ENCODE results near the gene SPAG16. TPM values are rescaled to one million over a fixed set of nuclear protein-coding genes. Genes with fewer than 3 reads are reported as not detected.

SPAG16 gene
- total and polyA plus RNA-seq, 2 donors: 32.0 to 45.0 TPM

- WGBS: 96% methylated on average over 4 of the region's 4 CpGs
- H3K4me3 ChIP-seq (ENCODE audit: low read length in 2 of 2): no peak overlapping the region
- H3K27ac ChIP-seq (ENCODE audit: low read depth in 1 of 2, low read length in 1 of 2): no peak overlapping the region
- DNase-seq (ENCODE audit: low read depth in 6 of 9, low spot score in 9 of 9): no peak
- H3K27me3 ChIP-seq (ENCODE audit: control insufficient read depth in 2 of 2, insufficient read depth in 1 of 2, low read length in 1 of 2): no peaks in the 10 kb centered on the region
- H3K9me3 ChIP-seq (ENCODE audit: control insufficient read depth in 2 of 2, insufficient read depth in 1 of 2, low read length in 1 of 2): no peaks in the 10 kb centered on the region
- no peaks in the 10 kb centered on the region for H3K4me1 ChIP-seq (ENCODE audit: control insufficient read depth in 2 of 2, insufficient read depth in 2 of 2, low read length in 2 of 2)
- no peaks in the 10 kb centered on the region for H3K36me3 ChIP-seq (ENCODE audit: control insufficient read depth in 2 of 2, insufficient read depth in 2 of 2, low read length in 1 of 2)
Measured at GRCh38 chr2:214361116-214361515, 1076.9 kb downstream of the SPAG16 start.

GRCh38 chr2:214365549-214365948 is 1081.3 kb downstream of the SPAG16 start:
- H3K4me1 ChIP-seq (ENCODE audit: control insufficient read depth in 2 of 2, insufficient read depth in 2 of 2, low read length in 2 of 2): no peaks in the 10 kb centered on the region
- H3K36me3 ChIP-seq (ENCODE audit: control insufficient read depth in 2 of 2, insufficient read depth in 2 of 2, low read length in 1 of 2): no peaks in the 10 kb centered on the region
- no peaks in the 10 kb centered on the region for H3K9me3 ChIP-seq (ENCODE audit: control insufficient read depth in 2 of 2, insufficient read depth in 1 of 2, low read length in 1 of 2)
- H3K4me3 ChIP-seq (ENCODE audit: low read length in 2 of 2): no peak overlapping the region
- 96% methylated on average over 1 of the region's 1 CpG for WGBS
- no peak for DNase-seq (ENCODE audit: low read depth in 6 of 9, low spot score in 9 of 9)
- H3K27me3 ChIP-seq (ENCODE audit: control insufficient read depth in 2 of 2, insufficient read depth in 1 of 2, low read length in 1 of 2): no peaks in the 10 kb centered on the region
- no peak overlapping the region for H3K27ac ChIP-seq (ENCODE audit: low read depth in 1 of 2, low read length in 1 of 2)

DNA sequence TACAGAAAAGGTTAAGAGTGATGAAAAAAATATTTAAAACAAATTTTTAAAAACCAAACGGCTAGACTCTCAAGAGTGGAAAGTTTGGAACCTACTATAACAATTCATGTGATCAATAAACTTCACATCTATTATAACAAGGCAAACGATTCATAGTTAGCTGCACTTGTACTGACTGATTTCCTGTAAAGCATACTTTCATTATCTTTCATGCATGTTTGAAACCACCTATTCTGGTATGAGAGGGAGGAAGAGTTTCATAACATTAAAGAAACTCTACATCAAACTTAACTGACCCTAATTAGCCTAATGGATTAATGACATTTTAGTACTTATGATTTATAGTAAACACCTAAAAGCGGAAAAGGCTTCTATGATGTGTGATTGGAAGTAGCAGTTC is 1082.9 kb downstream of the SPAG16 start:
- Histone ChIP-seq H3K27me3 (ENCODE audit: control insufficient read depth in 2 of 2, insufficient read depth in 1 of 2, low read length in 1 of 2) (no peaks in the 10 kb centered on the region), H3K4me1 (ENCODE audit: control insufficient read depth in 2 of 2, insufficient read depth in 2 of 2, low read length in 2 of 2) (no peaks in the 10 kb centered on the region), H3K27ac (ENCODE audit: low read depth in 1 of 2, low read length in 1 of 2) (no peak overlapping the region), H3K9me3 (ENCODE audit: control insufficient read depth in 2 of 2, insufficient read depth in 1 of 2, low read length in 1 of 2) (no peaks in the 10 kb centered on the region), H3K4me3 (ENCODE audit: low read length in 2 of 2) (no peak overlapping the region), H3K36me3 (ENCODE audit: control insufficient read depth in 2 of 2, insufficient read depth in 2 of 2, low read length in 1 of 2) (no peaks in the 10 kb centered on the region)
- WGBS: 91% methylated on average over 3 of the region's 3 CpGs
- DNase-seq (ENCODE audit: low read depth in 6 of 9, low spot score in 9 of 9): no peak

DNA sequence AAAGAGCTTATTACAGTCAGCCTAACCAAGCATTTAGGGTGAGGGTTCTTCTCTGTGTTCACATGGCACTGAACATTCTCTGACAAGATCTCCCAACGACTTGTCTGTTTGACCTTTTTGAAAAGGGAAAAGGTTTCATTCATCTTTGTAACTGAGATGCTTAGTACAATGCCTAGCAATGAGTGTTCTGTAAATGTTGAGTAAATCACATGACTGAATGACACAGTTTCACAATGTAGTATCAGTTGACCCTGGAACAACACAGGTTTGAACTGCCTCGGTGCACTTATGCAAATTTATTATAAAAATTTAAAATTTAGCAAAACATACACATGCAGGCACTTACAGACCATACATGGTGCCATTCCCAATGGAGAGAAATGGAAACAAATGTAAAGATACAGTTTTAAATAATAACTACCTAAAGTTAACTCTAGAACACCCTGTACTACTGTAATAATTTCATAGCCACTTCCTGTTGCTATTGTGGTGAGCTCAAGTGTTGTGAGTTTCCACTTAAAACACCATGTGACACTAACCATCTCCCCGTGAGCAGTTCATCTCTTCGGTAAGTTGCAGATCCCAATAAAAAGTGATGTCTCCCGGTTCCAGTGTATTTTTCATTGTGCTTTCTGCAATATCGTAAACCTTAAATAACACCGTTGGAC is 1092.5 kb downstream of the SPAG16 start:
- H3K9me3 ChIP-seq (ENCODE audit: control insufficient read depth in 2 of 2, insufficient read depth in 1 of 2, low read length in 1 of 2): no peaks in the 10 kb centered on the region
- DNase-seq (ENCODE audit: low read depth in 6 of 9, low spot score in 9 of 9): no peak
- H3K4me3 ChIP-seq (ENCODE audit: low read length in 2 of 2): no peak overlapping the region
- no peaks in the 10 kb centered on the region for H3K36me3 ChIP-seq (ENCODE audit: control insufficient read depth in 2 of 2, insufficient read depth in 2 of 2, low read length in 1 of 2)
- whole genome bisulfite sequencing: 90% methylated on average over 7 of the region's 7 CpGs
- H3K4me1 ChIP-seq (ENCODE audit: control insufficient read depth in 2 of 2, insufficient read depth in 2 of 2, low read length in 2 of 2): no peaks in the 10 kb centered on the region
- H3K27ac ChIP-seq (ENCODE audit: low read depth in 1 of 2, low read length in 1 of 2): no peak overlapping the region
- H3K27me3 ChIP-seq (ENCODE audit: control insufficient read depth in 2 of 2, insufficient read depth in 1 of 2, low read length in 1 of 2): no peaks in the 10 kb centered on the region

DNA sequence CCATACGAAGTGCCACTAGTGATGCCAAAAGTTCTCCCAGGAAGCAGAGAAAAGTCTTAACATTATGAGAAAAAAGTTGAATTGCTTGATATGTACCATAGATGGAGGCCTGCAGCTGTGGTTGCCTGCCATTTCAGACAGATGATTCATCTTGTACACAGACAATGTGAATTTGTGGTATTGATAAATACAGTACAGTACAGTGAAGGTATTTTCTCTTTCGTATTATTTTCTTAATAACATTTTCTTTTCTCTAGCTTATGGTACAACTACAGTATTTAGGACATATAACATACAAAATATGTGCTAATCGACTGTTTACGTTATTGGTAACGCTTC is 1093.0 kb downstream of the SPAG16 start:
- Histone ChIP-seq H3K36me3 (ENCODE audit: control insufficient read depth in 2 of 2, insufficient read depth in 2 of 2, low read length in 1 of 2) (no peaks in the 10 kb centered on the region), H3K27me3 (ENCODE audit: control insufficient read depth in 2 of 2, insufficient read depth in 1 of 2, low read length in 1 of 2) (no peaks in the 10 kb centered on the region), H3K9me3 (ENCODE audit: control insufficient read depth in 2 of 2, insufficient read depth in 1 of 2, low read length in 1 of 2) (no peaks in the 10 kb centered on the region), H3K4me1 (ENCODE audit: control insufficient read depth in 2 of 2, insufficient read depth in 2 of 2, low read length in 2 of 2) (no peaks in the 10 kb centered on the region), H3K4me3 (ENCODE audit: low read length in 2 of 2) (no peak overlapping the region), H3K27ac (ENCODE audit: low read depth in 1 of 2, low read length in 1 of 2) (no peak overlapping the region)
- WGBS: 94% methylated on average over 5 of the region's 5 CpGs
- DNase-seq (ENCODE audit: low read depth in 6 of 9, low spot score in 9 of 9): no peak

DNA sequence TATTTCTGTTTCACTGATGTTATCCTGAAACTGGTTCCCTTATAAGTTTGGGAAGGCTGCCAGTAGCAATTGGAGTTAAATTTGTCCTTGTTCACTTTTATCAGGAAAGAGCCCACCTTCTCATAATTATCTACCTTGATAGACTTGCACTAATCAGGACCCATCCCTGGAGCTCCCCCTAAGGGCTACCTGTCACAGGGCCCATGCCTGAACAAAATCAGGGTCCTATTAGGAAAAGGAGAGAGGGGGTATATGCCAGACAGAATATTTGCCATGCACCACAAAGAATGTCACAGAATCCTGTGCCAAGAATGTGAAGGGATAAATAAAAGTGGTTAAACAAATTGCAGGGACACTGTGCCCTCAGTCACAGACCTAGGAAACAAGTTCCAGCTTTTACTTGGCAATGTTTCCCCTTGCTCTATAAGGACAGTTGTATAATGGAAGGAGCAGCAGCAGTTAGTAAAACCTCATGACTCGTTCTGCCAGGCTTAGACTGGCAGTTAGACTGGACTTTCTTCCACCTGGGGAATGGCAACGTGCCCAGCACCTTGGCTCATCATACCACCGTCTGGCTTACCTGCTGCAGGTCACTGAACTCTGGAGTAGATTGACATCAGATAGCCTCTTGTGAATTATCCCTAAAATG is 1094.3 kb downstream of the SPAG16 start:
- no peaks in the 10 kb centered on the region for H3K9me3 ChIP-seq (ENCODE audit: control insufficient read depth in 2 of 2, insufficient read depth in 1 of 2, low read length in 1 of 2)
- no peaks in the 10 kb centered on the region for H3K36me3 ChIP-seq (ENCODE audit: control insufficient read depth in 2 of 2, insufficient read depth in 2 of 2, low read length in 1 of 2)
- DNase-seq (ENCODE audit: low read depth in 6 of 9, low spot score in 9 of 9): no peak
- no peaks in the 10 kb centered on the region for H3K27me3 ChIP-seq (ENCODE audit: control insufficient read depth in 2 of 2, insufficient read depth in 1 of 2, low read length in 1 of 2)
- 71% methylated on average over 3 of the region's 3 CpGs for WGBS
- no peaks in the 10 kb centered on the region for H3K4me1 ChIP-seq (ENCODE audit: control insufficient read depth in 2 of 2, insufficient read depth in 2 of 2, low read length in 2 of 2)
- no peak overlapping the region for H3K4me3 ChIP-seq (ENCODE audit: low read length in 2 of 2)
- no peak overlapping the region for H3K27ac ChIP-seq (ENCODE audit: low read depth in 1 of 2, low read length in 1 of 2)

DNA sequence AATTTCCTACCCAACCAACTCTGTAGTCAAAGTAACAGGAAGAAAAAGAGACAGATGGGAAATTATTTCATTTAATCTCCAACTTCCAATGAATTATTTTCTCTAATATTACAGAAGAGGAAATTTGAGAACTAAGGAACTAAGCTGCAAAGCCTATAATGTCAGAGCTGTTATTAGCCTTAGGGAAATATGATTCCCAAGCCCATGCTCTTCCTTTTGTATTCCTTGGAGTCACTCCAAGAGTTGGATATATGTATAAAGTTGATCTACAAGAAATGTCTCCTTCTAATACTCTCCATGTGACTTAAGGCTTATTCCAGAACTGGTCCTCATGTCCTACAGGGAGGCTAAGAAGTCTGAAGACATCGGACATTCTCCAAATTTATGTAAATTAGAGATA is 1095.0 kb downstream of the SPAG16 start:
- 94% methylated on average over 1 of the region's 1 CpG for WGBS
- no peak overlapping the region for H3K4me3 ChIP-seq (ENCODE audit: low read length in 2 of 2)
- no peak overlapping the region for H3K27ac ChIP-seq (ENCODE audit: low read depth in 1 of 2, low read length in 1 of 2)

DNA sequence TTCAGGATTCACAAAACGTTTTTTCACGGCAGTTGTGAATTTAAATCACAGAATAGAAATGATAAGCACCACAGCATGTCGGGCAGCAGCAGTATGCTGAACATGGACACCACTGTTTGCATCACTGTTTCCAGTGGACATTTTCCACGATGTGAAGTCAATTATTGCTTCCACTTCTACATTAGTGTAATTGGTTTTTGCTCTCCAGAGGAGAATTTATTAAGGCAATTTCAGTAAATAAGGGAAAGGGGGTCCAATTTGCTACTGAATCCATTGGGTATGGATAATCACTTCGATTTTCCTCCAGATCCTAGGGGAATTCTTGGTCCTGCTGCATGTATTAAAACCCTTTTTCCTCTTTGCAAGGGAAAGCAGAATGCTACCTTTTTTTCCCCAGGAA is 1096.4 kb downstream of the SPAG16 start:
- DNase-seq (ENCODE audit: low read depth in 6 of 9, low spot score in 9 of 9): no peak
- whole genome bisulfite sequencing: 78% methylated on average over 5 of the region's 5 CpGs
- Histone ChIP-seq H3K36me3 (ENCODE audit: control insufficient read depth in 2 of 2, insufficient read depth in 2 of 2, low read length in 1 of 2) (no peaks in the 10 kb centered on the region), H3K27ac (ENCODE audit: low read depth in 1 of 2, low read length in 1 of 2) (no peak overlapping the region), H3K4me3 (ENCODE audit: low read length in 2 of 2) (no peak overlapping the region), H3K27me3 (ENCODE audit: control insufficient read depth in 2 of 2, insufficient read depth in 1 of 2, low read length in 1 of 2) (no peaks in the 10 kb centered on the region), H3K9me3 (ENCODE audit: control insufficient read depth in 2 of 2, insufficient read depth in 1 of 2, low read length in 1 of 2) (no peaks in the 10 kb centered on the region), H3K4me1 (ENCODE audit: control insufficient read depth in 2 of 2, insufficient read depth in 2 of 2, low read length in 2 of 2) (no peaks in the 10 kb centered on the region)

More for the DNA sequence above, 1095.0 kb downstream of the SPAG16 start:
- Histone ChIP-seq H3K27me3 (ENCODE audit: control insufficient read depth in 2 of 2, insufficient read depth in 1 of 2, low read length in 1 of 2) (no peaks in the 10 kb centered on the region), H3K4me1 (ENCODE audit: control insufficient read depth in 2 of 2, insufficient read depth in 2 of 2, low read length in 2 of 2) (no peaks in the 10 kb centered on the region), H3K9me3 (ENCODE audit: control insufficient read depth in 2 of 2, insufficient read depth in 1 of 2, low read length in 1 of 2) (no peaks in the 10 kb centered on the region), H3K36me3 (ENCODE audit: control insufficient read depth in 2 of 2, insufficient read depth in 2 of 2, low read length in 1 of 2) (no peaks in the 10 kb centered on the region)
- DNase-seq (ENCODE audit: low read depth in 6 of 9, low spot score in 9 of 9): no peak

GRCh38 chr2:214382229-214382628 is 1098.0 kb downstream of the SPAG16 start:
- no peak overlapping the region for H3K4me3 ChIP-seq (ENCODE audit: low read length in 2 of 2)
- no peak overlapping the region for H3K27ac ChIP-seq (ENCODE audit: low read depth in 1 of 2, low read length in 1 of 2)
- WGBS: 81% methylated on average over 2 of the region's 2 CpGs
- H3K9me3 ChIP-seq (ENCODE audit: control insufficient read depth in 2 of 2, insufficient read depth in 1 of 2, low read length in 1 of 2): no peaks in the 10 kb centered on the region
- H3K27me3 ChIP-seq (ENCODE audit: control insufficient read depth in 2 of 2, insufficient read depth in 1 of 2, low read length in 1 of 2): no peaks in the 10 kb centered on the region
- no peaks in the 10 kb centered on the region for H3K4me1 ChIP-seq (ENCODE audit: control insufficient read depth in 2 of 2, insufficient read depth in 2 of 2, low read length in 2 of 2)
- DNase-seq (ENCODE audit: low read depth in 6 of 9, low spot score in 9 of 9): no peak
- no peaks in the 10 kb centered on the region for H3K36me3 ChIP-seq (ENCODE audit: control insufficient read depth in 2 of 2, insufficient read depth in 2 of 2, low read length in 1 of 2)

Measured in thymus (tissue), 11 donors.